GM19035 (cell line): ENCODE data around the gene MED29.

Experiments used
- ATAC-seq: cut with Tn5 transposase; IDR thresholded peaks from one replicate; pipeline ENCODE4 v1.9.1; 2021; ENCODE audit not compliant: unreplicated experiment

Gene MED29

DNA sequence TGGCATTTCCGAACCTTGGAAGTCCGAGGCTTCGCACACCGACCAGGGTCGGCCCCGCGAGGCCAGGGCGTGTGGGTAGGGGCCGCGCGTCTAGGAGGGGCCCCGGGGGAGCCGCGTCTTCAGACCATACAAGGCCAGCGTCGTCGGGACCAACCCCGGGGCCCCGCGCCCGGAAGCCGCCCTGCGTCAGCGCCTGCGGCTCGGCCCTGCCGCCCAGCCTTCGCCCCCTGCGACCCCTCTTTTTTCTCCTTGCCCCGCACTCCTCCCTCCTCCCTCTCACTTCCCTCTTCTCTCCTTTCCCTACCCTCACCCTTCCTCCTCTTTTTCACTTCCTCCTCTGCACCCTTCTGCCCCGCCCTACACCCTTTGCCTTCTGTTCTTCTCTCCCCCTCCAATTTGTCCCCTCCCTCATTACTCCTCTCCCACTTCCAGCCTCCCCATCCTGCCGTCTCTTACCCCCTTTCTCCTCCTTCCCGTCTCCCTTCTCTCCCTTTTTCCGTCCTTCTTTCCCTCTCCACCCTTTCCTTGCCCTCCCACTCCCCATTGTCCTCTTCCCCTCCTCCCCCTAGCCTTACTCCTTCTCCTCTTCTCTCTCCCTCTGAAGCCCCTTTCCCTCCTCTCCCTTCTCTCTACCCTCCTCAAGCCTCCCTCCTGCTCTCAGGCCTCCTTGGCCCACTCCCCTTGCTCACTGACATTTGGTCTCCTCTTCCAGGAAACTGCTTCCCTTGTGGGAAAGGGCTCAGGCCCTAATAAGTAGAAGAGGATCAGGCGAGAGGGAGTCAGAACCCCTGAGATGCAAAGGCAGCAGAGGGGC is 19.0 kb downstream of the MED29 start:
- no peak for ATAC-seq

DNA sequence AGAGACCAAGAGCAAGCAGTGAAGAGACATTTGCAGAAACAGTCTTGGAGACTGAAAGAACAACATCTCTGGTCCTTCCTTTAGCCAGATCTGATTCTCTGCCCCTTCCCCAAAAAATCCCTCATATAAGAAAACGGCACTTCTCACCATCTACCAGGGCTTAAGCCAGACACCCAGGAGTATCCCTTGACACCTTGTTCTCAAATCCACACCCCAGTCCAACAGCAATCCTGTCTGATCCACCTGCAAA is 19.6 kb downstream of the MED29 start:
- ATAC-seq = no peak

DNA sequence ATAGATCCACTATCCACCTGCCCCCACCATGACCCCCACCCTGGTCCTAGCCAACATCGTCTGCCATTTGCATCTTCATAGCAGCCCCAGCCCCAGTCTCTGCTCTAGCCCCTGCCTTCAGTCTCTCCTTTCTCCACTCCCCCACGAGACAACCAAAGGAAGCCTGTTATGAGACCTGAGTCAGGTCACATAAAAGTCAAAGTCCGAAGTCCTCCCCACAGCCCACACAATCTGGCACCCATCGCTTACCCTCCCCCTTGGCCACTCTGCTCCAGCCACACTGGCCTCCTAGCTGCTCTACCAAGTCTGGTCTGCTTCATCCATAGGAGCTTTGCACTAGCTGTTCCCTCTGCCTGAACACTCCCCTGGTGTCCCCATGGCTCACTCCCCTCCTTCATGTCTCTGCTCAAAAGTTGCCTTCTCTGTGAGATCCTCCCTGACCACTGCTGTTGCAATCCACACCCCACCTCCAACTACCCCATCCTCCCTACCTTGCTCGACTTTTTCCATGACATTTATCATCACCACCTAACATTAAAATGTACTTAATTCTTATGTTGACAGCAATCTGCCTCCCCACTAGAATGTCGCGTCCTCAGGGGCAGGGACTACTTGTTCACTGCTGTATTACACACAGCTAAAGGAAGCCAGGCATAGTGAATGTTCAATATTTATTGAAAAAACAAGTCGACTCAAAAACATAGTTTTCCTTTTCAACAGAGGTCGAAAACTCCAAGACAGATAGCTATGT is 20.1 kb downstream of the MED29 start:
- ATAC-seq = no peak

DNA sequence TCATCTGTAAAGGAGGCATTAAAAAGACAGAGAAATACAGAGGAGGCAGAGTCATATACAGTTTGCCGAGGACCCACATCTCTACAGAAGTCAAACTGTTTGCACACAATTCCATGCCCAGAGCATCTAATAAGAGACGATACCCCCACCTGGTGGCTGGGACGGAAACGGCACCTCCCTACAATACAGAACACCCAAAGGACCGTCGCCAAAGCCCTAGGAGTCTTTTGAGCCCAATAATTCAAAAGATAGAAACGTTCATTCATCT is 20.6 kb downstream of the MED29 start:
- peak; percentile 26 for ATAC-seq

DNA sequence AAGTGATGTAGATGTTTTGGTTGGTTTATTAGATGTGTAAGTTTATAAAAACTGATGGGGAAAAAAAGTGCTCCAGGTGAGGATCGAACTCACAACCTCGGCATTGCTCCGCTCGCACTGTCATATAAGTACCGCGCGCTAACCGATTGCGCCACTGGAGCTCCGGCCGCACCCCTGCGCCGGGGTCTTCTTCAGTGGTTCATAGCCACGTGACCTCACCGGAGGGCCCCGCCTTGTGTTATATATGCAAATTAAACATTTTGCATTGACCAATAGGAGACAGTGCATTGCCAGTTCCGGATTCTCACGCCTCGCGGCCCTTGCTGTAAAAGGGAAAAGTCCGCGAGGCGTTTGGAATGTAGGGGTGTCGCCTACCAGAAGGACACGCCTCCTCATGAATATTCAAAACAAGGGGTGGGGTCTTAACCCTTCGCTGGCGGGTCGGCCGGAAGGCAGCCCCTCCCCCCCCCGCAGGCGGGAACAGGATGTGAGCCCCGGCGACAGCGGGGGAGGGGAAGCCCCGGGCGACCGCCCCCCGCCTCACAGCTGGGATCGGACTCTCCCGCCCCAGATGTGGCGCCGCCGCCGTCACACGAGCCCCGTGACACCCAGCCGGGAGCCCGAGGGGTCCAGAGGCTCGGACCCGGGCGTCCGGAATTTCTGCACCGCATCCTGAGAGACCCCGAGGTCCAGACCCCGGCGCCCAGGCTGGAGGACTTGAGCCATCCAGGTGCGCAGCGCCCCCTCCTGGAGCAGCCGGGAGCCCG is 21.1 kb downstream of the MED29 start, which contains the start of gene PLEKHG2:
Gene PLEKHG2, plus strand, starts transcription at position 570 of the 767 bp plus-strand sequence. CDS start 1,418 bp downstream, outside the sequence.
- peak; percentile 53 for ATAC-seq

DNA sequence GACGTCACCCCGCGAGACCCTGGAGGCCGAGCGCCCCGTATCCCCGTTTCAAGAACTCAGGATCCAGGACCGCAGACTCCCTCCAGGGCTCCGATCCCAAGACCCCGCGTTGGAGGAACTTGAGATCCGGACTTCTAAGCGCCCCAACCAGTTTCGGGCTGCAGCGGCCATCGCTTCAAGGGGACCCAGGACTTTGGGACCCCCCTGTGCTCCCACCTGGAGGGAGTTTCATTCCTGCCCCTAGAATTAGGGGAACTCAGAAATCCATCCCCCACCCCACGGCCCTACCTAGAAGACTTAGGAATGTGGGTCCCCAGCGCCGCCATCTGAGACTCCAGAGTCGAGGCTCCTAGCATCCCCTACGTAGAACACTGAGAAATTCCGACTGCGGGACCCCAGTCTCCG is 21.7 kb downstream of the MED29 start:
- ATAC-seq = no peak

DNA sequence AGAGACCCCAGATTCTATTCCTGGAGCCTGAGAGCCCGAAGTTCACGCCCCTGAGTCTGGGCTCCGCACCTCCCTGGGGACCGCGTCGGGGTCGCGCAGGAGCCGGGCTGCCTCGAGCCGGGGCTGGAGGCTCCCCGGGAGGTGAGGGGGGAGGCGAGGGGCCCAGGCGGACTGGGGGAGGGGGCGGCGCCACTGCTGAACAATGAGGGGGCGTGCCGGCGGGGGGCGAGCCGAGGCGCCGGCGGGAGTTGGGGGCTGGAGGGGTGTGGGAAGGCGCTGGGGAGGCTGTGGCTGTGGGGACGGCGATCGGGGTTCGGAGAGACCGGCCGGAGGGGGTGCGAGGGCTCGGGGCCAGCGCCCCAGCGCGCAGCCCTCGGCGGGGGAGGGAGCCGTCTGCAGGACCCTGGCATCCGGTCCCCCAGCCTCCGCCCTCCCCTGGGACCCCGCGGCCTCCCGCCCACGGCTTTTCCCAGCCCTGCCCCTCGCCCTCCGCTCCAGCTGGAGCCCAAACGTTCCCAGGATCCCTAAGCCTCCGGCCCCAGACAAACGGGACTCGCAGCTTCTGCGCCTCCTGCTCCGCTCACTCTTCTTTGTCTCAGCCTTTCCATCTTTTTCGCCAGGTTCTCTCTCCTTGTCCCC is 22.2 kb downstream of the MED29 start:
- ATAC-seq = no peak

DNA sequence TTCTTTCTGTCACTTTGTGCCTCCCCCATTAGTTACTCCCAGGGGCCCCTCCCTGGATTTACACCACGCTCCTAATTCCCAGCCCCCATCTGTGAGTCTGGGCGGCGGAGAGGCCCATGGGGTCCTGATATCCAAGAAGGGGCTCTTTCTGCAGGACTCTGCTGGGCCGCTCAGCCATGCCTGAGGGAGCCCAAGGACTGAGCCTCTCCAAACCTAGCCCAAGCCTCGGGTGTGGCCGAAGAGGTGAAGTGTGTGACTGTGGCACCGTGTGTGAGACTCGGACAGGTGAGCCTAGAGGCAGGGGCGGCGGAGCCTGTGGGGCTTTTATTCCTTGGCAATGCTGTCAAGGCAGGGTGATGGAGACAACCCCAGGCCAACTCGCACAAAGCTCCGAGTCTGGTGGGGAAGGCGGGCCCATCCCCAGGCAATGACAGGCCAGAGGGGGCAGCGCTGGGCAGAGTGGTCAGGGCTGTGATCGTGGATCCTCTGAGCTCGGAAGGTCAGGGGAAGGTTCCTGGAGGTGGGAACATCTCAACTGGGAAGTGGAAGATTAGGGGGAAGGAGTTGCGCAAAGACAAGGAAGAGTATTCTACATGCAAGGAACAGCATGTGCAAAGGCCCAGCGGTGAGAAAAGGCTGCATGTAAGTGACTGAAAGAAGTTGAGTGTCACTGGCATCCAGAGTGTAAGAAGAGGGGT is 22.9 kb downstream of the MED29 start:
- ATAC-seq = no peak

DNA sequence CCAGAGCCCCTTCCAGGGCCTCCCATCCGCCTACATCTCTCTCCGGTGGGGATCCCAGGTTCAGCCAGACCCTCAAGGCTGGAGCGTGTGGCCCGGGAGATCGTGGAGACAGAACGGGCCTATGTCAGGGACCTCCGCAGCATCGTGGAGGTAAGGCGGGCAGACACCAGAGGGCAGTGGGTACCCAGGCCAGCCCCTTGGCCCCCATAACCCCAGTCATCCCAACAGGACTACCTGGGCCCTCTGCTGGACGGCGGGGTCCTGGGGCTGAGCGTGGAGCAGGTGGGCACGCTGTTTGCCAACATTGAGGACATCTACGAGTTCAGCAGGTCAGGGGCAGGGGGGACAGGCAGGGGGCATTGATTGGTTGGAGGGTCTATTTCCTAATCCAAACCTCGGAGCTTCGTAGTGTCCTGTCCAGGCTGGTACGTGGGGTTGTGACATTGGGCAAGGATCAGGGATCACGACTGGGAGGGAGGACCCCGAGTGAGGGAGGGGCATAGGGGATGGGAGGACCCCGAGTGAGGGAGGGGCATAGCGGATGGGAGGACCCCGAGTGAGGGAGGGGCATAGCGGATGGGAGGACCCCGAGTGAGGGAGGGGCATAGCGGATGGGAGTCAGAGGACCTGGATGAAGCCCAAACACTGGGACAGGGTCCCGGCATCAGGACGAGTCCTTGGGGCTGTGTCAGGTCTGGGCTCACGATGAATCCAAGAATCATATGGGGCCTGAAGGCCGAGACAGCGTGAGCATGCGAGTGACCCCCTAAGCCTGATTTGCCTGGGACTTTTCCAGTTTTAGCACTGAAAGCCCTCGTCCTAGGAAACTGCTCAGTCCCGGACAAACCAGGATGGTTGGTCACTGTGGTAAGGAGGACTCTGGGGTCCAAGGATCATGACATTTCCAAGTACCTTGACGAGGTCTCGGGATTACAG is 24.2 kb downstream of the MED29 start:
- ATAC-seq = no peak

DNA sequence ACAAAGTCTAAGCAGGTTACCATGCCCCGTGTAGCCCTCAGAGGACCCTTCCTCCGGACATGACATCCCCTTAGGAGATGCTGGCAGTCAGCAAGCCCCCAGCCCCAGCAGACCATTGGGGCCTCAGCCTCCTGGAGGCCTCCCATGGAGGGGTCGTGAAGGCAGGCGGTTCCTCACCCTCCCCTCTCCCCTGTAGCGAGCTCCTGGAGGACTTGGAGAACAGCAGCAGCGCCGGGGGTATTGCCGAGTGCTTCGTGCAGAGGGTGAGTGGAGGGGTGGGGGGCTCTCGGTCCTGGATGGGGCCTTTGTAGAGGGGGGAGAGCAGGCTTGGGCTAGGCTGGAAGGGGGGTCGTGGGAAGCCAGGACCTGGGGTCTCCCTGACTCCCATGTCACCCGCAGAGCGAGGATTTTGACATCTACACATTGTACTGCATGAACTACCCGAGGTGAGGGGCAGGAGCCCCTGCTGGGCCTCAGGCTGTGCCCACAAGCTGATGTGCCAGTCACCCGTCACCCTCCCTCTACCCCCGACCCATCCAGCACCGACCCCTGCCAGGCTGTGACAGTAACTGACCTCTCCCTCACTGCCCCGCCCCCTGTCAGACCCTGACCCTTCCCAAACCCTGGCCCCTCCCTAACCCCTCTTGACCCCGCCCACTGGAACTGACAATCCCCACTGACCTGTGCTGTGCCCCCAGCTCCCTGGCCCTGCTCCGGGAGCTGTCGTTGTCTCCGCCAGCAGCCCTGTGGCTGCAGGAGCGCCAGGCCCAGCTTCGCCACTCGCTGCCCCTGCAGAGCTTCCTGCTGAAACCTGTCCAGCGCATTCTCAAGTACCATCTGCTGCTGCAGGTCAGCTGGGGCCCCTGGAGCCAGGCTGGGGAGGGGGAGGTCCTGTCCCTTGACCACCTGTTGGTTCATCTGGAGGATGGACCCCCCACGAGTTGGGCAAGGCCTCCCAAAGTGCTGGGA is 25.3 kb downstream of the MED29 start:
- ATAC-seq = no peak

DNA sequence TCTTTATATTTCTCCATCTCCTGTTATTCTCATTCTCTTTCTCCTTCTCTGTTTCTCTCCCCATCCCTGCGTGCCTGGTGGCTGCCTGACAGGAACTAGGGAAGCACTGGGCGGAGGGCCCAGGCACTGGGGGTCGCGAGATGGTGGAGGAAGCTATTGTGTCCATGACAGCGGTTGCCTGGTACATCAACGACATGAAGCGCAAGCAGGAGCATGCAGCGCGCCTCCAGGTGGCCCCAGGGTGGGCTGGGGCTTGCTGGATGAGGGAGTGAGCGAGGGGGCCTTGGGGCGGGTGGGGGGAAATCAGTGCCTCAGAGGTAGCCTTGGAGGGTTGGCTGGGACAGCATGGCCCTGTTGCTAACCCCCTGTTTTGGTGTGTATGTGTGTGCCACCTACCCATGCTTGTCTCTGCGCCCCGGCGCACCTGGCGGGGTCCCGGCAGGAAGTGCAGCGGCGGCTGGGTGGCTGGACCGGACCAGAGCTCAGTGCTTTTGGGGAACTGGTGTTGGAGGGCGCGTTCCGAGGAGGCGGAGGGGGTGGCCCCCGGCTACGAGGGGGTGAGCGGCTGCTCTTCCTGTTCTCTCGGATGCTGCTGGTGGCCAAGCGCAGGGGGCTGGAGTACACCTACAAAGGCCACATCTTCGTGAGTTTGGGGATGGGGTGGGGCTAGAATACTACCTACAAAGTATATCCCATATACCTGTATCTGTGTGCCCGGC is 26.4 kb downstream of the MED29 start:
- ATAC-seq = no peak

DNA sequence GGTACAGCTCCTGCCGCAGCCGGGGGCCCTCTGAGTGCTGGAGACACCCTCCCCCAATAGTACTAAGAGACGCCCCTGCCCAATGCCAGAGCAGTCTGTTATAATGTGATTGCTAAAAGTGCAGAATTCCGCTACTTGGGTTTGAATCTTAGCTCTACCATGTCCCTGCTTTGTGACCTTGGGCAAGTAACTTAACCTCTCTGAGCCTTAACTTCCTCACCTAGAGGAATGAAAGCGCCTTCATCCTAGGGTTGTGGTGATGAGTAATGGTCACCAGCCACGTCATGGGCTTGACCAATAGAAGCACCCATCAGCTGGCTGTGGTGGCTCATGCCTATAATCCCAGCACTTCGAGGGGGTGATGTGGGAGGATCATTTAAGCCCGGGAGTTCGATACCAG is 27.8 kb downstream of the MED29 start:
- no peak for ATAC-seq

DNA sequence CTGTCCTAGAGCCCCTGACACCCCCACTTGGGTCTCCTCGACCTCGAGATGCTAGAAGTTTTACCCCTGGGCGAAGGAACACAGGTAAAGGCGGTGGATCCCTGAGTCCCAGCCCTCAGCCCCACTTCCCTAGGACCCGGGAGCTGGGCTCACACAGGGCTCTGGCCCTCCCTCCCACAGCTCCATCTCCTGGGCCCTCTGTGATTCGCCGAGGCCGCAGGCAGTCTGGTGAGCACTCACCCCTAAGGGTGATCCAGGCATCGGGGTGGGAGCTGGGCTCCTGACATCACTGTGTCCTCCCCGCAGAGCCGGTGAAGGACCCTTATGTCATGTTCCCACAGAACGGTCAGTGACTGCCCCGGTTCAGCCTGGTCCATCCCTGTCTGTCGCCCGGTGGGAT is 29.6 kb downstream of the MED29 start:
- ATAC-seq = no peak

DNA sequence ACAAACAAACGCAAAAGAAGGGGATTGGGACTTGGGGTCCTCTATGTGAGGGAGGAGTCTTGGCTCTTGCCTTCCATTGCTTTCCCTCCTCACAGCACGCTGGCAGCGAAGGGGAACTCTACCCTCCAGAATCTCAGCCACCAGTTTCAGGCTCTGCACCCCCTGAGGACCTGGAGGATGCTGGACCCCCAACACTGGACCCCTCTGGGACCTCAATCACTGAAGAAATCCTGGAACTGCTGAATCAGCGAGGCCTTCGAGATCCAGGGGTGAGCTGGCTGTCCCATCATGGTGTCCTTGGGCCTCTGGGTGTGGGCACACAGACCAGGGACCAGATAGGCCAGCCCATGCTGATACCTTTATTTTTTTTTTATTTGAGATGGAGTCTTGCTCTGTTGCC is 30.8 kb downstream of the MED29 start:
- ATAC-seq = no peak

DNA sequence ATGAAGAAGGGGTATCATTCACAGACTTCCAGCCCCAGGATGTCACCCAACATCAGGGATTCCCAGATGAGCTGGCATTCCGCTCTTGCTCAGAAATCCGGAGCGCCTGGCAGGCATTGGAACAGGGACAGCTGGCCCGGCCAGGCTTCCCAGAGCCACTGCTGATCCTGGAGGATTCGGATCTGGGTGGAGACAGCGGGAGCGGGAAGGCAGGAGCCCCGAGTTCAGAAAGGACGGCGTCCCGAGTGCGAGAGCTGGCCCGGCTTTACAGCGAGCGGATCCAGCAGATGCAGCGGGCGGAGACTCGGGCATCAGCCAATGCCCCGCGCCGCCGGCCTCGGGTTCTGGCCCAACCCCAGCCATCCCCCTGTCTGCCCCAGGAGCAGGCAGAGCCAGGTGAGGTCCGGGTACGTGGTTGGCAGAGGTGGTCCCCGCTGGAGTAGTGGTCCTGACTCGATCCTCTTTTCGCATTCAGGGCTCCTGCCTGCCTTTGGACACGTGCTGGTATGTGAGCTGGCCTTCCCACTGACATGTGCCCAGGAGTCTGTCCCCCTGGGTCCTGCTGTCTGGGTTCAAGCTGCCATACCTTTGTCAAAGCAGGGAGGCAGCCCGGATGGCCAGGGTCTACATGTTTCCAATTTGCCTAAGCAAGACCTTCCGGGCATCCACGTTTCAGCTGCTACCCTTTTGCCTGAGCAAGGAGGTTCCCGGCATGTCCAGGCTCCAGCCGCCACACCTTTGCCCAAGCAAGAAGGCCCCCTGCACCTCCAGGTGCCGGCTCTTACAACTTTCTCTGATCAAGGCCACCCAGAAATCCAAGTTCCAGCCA is 32.3 kb downstream of the MED29 start:
- ATAC-seq = no peak

DNA sequence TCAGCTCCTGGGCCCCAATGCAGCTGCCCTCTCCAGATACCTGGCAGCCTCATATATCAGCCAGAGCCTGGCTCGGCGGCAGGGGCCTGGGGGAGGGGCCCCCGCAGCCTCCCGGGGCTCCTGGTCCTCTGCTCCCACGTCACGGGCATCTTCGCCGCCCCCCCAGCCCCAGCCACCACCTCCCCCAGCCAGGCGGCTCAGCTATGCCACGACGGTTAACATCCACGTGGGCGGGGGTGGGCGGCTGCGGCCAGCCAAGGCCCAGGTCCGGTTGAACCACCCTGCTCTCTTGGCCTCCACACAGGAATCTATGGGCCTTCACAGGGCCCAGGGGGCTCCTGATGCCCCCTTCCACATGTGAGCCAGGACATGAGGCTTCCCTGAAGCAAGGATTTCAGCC is 33.8 kb downstream of the MED29 start:
- no peak for ATAC-seq

DNA sequence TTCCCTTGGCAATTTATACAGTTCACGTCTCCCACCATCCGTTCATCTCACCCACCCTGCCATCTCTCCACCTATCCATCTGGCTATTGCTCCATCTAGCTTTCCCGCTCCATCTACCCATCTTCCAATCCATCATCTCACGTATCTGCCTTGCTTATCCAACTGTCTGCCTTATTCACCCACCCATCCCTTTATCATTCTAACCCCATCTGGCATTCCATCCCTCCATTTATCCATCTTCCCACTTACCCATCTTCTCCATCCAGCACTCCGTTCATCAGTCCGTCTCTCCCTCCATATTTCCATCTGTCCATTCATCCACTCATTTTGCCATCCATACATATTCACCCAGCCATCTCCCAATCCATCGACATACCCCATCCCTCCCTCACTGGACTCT is 34.6 kb downstream of the MED29 start:
- no peak for ATAC-seq
